ENCODE data around the gene HSH2D. TPM values are rescaled to one million over a fixed set of nuclear protein-coding genes. Genes with fewer than 3 reads are reported as not detected.

Gene HSH2D
- total and polyA plus RNA-seq, 9 of the 15 experiments (the other 6 are each of a cell fraction or from before 2014, with no cell fraction given) = 0.03 to 1.1 (median 0.35) TPM; not detected in 1

GRCh38 chr19:16197622-16198369 is 54.3 kb downstream of the HSH2D start, which contains the start of gene AP1M1 (continued):
- TF ChIP-seq ATF3 (IDR thresholded peaks at IDR 0.05) (no peak), ATF3 (CRISPR knock-in tag; conservative IDR thresholded peaks at IDR 0.05) (no peak), PRDM10 (IDR thresholded peaks at IDR 0.05; ENCODE audit: partially characterized antibody) (no peak), ZNF518B (CRISPR knock-in tag; IDR thresholded peaks at IDR 0.05) (no peak), MYBL2 (IDR thresholded peaks at IDR 0.05; ENCODE audit: low read depth) (no peak), MYBL2 (CRISPR knock-in tag; IDR thresholded peaks at IDR 0.05; ENCODE audit: borderline replicate concordance) (no peak), THRA (IDR thresholded peaks at IDR 0.05) (no peak), CREB3 (tag; conservative IDR thresholded peaks at IDR 0.05; ENCODE audit: low read depth) (no peak), RNF219 (CRISPR knock-in tag; IDR thresholded peaks at IDR 0.05) (no peak), MLLT1 (IDR thresholded peaks at IDR 0.05) (peak in 1 of 2 experiments; percentile 93; a peak in 2 of 4 replicates), ZBTB17 (CRISPR knock-in tag; IDR thresholded peaks at IDR 0.05) (peak; percentile 94)

Measured in K562 (cell line).